Neuronal stem cell (in vitro differentiated cells): Measurements from ENCODE around the gene DMRTC1.
"Not testable (repeated sequence)": the region's sequence is repeated elsewhere in the genome, so short reads cannot be mapped to it uniquely, and the experiment has no call there.

Experiments
- DNase-seq: peaks from one replicate; pipeline ENCODE4 v3.0.0-alpha.2; 2013; ENCODE audit warnings: low spot score
- H2AFZ ChIP-seq: one replicate; pipeline ENCODE4 v1.6.1; 2013; ENCODE audit warnings: mild to moderate bottlenecking, low read length, inconsistent platforms
- H2AK5ac ChIP-seq: 2 replicates; pipeline ENCODE4 v1.6.1; 2013; ENCODE audit warnings: low read depth, mild to moderate bottlenecking, inconsistent platforms, low read length, moderate library complexity, mixed read lengths
- H2BK120ac ChIP-seq: 2 replicates; pipeline ENCODE4 v1.6.1; 2013; ENCODE audit warnings: low read depth, mild to moderate bottlenecking, inconsistent platforms, low read length, moderate library complexity, mixed read lengths
- H2BK12ac ChIP-seq: one replicate; pipeline ENCODE4 v1.6.1; 2013; ENCODE audit warnings: low read length, inconsistent platforms
- H2BK15ac ChIP-seq: 2 replicates; pipeline ENCODE4 v1.6.1; 2013; ENCODE audit warnings: mild to moderate bottlenecking, low read length, inconsistent platforms, mixed read lengths
- H2BK5ac ChIP-seq: one replicate; pipeline ENCODE4 v1.6.1; 2013; ENCODE audit warnings: inconsistent platforms, mild to moderate bottlenecking, low read length, moderate library complexity
- H3K14ac ChIP-seq: one replicate; pipeline ENCODE4 v1.6.1; 2013; ENCODE audit warnings: low read length, inconsistent platforms
- H3K18ac ChIP-seq: 2 replicates; pipeline ENCODE4 v1.6.1; 2013; ENCODE audit warnings: low read length, inconsistent platforms
- H3K23ac ChIP-seq: 2 replicates; pipeline ENCODE4 v1.6.1; 2013; ENCODE audit warnings: low read depth, mild to moderate bottlenecking, mixed read lengths, low read length, inconsistent platforms; ENCODE audit not compliant: poor library complexity
- H3K27ac ChIP-seq: replicated peaks from 3 replicates; pipeline ENCODE4 v1.5.1; 2013; ENCODE audit warnings: low read length, inconsistent platforms
- H3K27me3 ChIP-seq, 3 experiments: 2 replicates each; pipeline ENCODE4 v1.6.1; 2013; ENCODE audit warnings: low read length in 3 of 3, mild to moderate bottlenecking in 2 of 3, inconsistent platforms in 1 of 3, low read depth in 1 of 3, mixed read lengths in 1 of 3, moderate library complexity in 1 of 3; ENCODE audit not compliant: control insufficient read depth in 3 of 3, insufficient read depth in 3 of 3
- H3K36me3 ChIP-seq, 2 donors: replicated peaks in 1 of 2; 2 replicates each; pipeline ENCODE4 v1.6.1; 2013; ENCODE audit warnings: low read length in 2 of 2; ENCODE audit not compliant: control insufficient read depth in 2 of 2, insufficient read depth in 2 of 2
- H3K4ac ChIP-seq: 2 replicates; pipeline ENCODE4 v1.6.1; 2013; ENCODE audit warnings: inconsistent platforms, mild to moderate bottlenecking, low read length, moderate library complexity
- H3K4me1 ChIP-seq, 2 donors: 1 replicate in 1 of 2; 2 replicates in 1 of 2; pipeline ENCODE4 v1.6.1; 2013; ENCODE audit warnings: low read length in 2 of 2, low read depth in 1 of 2; ENCODE audit not compliant: control insufficient read depth in 2 of 2, insufficient read depth in 1 of 2
- H3K4me2 ChIP-seq: one replicate; pipeline ENCODE4 v1.6.1; 2013; ENCODE audit warnings: mild to moderate bottlenecking, low read length, inconsistent platforms; ENCODE audit not compliant: insufficient read depth, poor library complexity, severe bottlenecking
- H3K4me3 ChIP-seq, 2 donors: 2 replicates each; pipeline ENCODE4 v1.5.1; 2013; ENCODE audit warnings: low read length in 2 of 2, mild to moderate bottlenecking in 2 of 2, inconsistent platforms in 1 of 2, moderate library complexity in 1 of 2
- H3K79me1 ChIP-seq: one replicate; pipeline ENCODE4 v1.6.1; 2013; ENCODE audit warnings: low read depth, mild to moderate bottlenecking, inconsistent platforms, low read length, moderate library complexity
- H3K9ac ChIP-seq: one replicate; pipeline ENCODE4 v1.6.1; 2013; ENCODE audit warnings: mild to moderate bottlenecking, low read depth, low read length, inconsistent platforms; ENCODE audit not compliant: poor library complexity
- H3K9me3 ChIP-seq, 2 donors: replicated peaks in 1 of 2; 2 replicates each; pipeline versions ENCODE3 to v1.6.1; 2013; ENCODE audit warnings: low read length in 2 of 2, mild to moderate bottlenecking in 2 of 2, inconsistent platforms in 1 of 2, low read depth in 1 of 2, mixed read lengths in 1 of 2, moderate library complexity in 1 of 2; ENCODE audit not compliant: control insufficient read depth in 2 of 2, insufficient read depth in 1 of 2
- H4K8ac ChIP-seq: one replicate; pipeline ENCODE4 v1.6.1; 2013; ENCODE audit warnings: low read depth, mild to moderate bottlenecking, inconsistent platforms, low read length, moderate library complexity
- H4K91ac ChIP-seq: one replicate; pipeline ENCODE4 v1.6.1; 2013; ENCODE audit warnings: low read length, low read depth, mild to moderate bottlenecking, inconsistent platforms; ENCODE audit not compliant: poor library complexity
- WGBS, 2 donors: extraction: QIAGEN DNeasy Blood & Tissue Kit; methylation state at CpG; one replicate each; pipeline ENCODE4 v1.1.7; 2013; ENCODE audit warnings: missing lambda C conversion rate in 2 of 2, mixed read lengths in 1 of 2; ENCODE audit not compliant: insufficient read length in 2 of 2, insufficient replicate concordance in 1 of 2; ENCODE audit errors: extremely low coverage in 2 of 2; 5-methylcytosine and 5-hydroxymethylcytosine counted together

Gene DMRTC1

GRCh38 chrX:72959971-72960370 is 16.3 kb upstream of the DMRTC1 start:
- not testable (repeated sequence) for H3K9ac ChIP-seq, H3K4me3 ChIP-seq, H2BK5ac ChIP-seq, H3K9me3 ChIP-seq, H3K4me1 ChIP-seq, H3K36me3 ChIP-seq, DNase-seq, H2BK15ac ChIP-seq, H3K79me1 ChIP-seq, H4K91ac ChIP-seq, H3K23ac ChIP-seq, H3K18ac ChIP-seq, H2AK5ac ChIP-seq, H3K4ac ChIP-seq, H2BK120ac ChIP-seq, H3K14ac ChIP-seq, H4K8ac ChIP-seq, H3K27ac ChIP-seq, H3K27me3 ChIP-seq, H2BK12ac ChIP-seq, H2AFZ ChIP-seq, H3K4me2 ChIP-seq
- WGBS, 2 donors = no CpG with 5 or more reads among the region's 9 CpGs

GRCh38 chrX:72943035-72943818 is 410 bp downstream of the DMRTC1 start:
- H3K36me3 ChIP-seq, H2BK15ac ChIP-seq, H2BK5ac ChIP-seq, H4K91ac ChIP-seq, H3K14ac ChIP-seq, H3K27me3 ChIP-seq, H2AFZ ChIP-seq, H2BK120ac ChIP-seq, H3K4ac ChIP-seq, H2BK12ac ChIP-seq, H3K9ac ChIP-seq, H3K27ac ChIP-seq, DNase-seq, H3K79me1 ChIP-seq, H3K23ac ChIP-seq, H2AK5ac ChIP-seq, H3K4me3 ChIP-seq, H3K4me2 ChIP-seq, H3K4me1 ChIP-seq, H4K8ac ChIP-seq, H3K9me3 ChIP-seq, H3K18ac ChIP-seq: not testable (repeated sequence)
- WGBS, 2 donors = no CpG with 5 or more reads among the region's 44 CpGs

- H3K18ac ChIP-seq, H2BK15ac ChIP-seq, H2AFZ ChIP-seq, H4K91ac ChIP-seq, H3K4me2 ChIP-seq, H3K9me3 ChIP-seq, H3K79me1 ChIP-seq, H3K4me3 ChIP-seq, H3K27me3 ChIP-seq, H3K23ac ChIP-seq, H2BK12ac ChIP-seq, H4K8ac ChIP-seq, H3K4me1 ChIP-seq, H3K27ac ChIP-seq, H2AK5ac ChIP-seq, H3K4ac ChIP-seq, H3K14ac ChIP-seq, DNase-seq, H3K9ac ChIP-seq, H2BK120ac ChIP-seq, H2BK5ac ChIP-seq, H3K36me3 ChIP-seq: not testable (repeated sequence)
- no CpG with 5 or more reads among the region's 6 CpGs for WGBS, 2 donors
These were observed 1.4 kb downstream of the DMRTC1 start for GRCh38 chrX:72942272-72942671.

- not testable (repeated sequence) for H3K27ac ChIP-seq, H2BK120ac ChIP-seq, DNase-seq, H2AK5ac ChIP-seq, H2AFZ ChIP-seq, H3K27me3 ChIP-seq, H3K4ac ChIP-seq, H3K9ac ChIP-seq, H3K14ac ChIP-seq, H3K4me3 ChIP-seq, H4K91ac ChIP-seq, H3K79me1 ChIP-seq, H3K23ac ChIP-seq, H3K4me2 ChIP-seq, H2BK5ac ChIP-seq, H2BK12ac ChIP-seq, H3K18ac ChIP-seq, H4K8ac ChIP-seq, H3K36me3 ChIP-seq, H3K4me1 ChIP-seq, H3K9me3 ChIP-seq, H2BK15ac ChIP-seq
- WGBS, 2 donors = no CpG with 5 or more reads among the region's 15 CpGs
These were observed 5.7 kb downstream of the DMRTC1 start, which contains the start of gene FAM236A for GRCh38 chrX:72937906-72938305. Gene FAM236A (plus strand): TSS chrX:72938206. CDS start chrX:72938263, 57 bp downstream.
